Cerebellar cortex (tissue), 1 donor: ENCODE data around the gene CTNNB1.

Source experiments
- DNase-seq: peaks from one replicate; pipeline ENCODE4 v3.0.0-alpha.2; 2015; ENCODE audit warnings: low spot score

The CTNNB1 gene

GRCh38 chr3:41198950-41199865 is at the start of gene CTNNB1:
TSS of gene CTNNB1 (plus strand) at chr3:41199505. CDS start at chr3:41224069, 24,564 bp downstream.
- peak; percentile 88 for DNase-seq

GRCh38 chr3:41155834-41156233 is 43.5 kb upstream of the CTNNB1 start:
- DNase-seq = no peak

- no peak for DNase-seq
These were observed 40.4 kb upstream of the CTNNB1 start for GRCh38 chr3:41158947-41159346.

- DNase-seq = no peak
These were observed 39.6 kb upstream of the CTNNB1 start for GRCh38 chr3:41159588-41160189.

GRCh38 chr3:41162541-41162940 is 36.8 kb upstream of the CTNNB1 start:
- DNase-seq = no peak

- DNase-seq = no peak
These were observed 36.3 kb upstream of the CTNNB1 start for GRCh38 chr3:41163006-41163405.

GRCh38 chr3:41163421-41163820 is 35.9 kb upstream of the CTNNB1 start:
- DNase-seq = no peak

GRCh38 chr3:41164777-41165176 is 34.5 kb upstream of the CTNNB1 start:
- DNase-seq = no peak

GRCh38 chr3:41167722-41168497 is 31.4 kb upstream of the CTNNB1 start:
- no peak for DNase-seq

GRCh38 chr3:41169023-41169422 is 30.3 kb upstream of the CTNNB1 start:
- DNase-seq = no peak

- DNase-seq = peak; percentile 26
These were observed 25.1 kb upstream of the CTNNB1 start for GRCh38 chr3:41173926-41174885.

GRCh38 chr3:41175365-41175764 is 23.9 kb upstream of the CTNNB1 start:
- no peak for DNase-seq

- DNase-seq = no peak
These were observed 22.7 kb upstream of the CTNNB1 start for GRCh38 chr3:41176596-41176995.

- no peak for DNase-seq
These were observed 20.7 kb upstream of the CTNNB1 start for GRCh38 chr3:41178576-41178975.

- no peak for DNase-seq
These were observed 18.9 kb upstream of the CTNNB1 start for GRCh38 chr3:41180396-41180795.

- DNase-seq = no peak
These were observed 16.7 kb upstream of the CTNNB1 start for GRCh38 chr3:41182504-41183059.

GRCh38 chr3:41184394-41184793 is 14.9 kb upstream of the CTNNB1 start:
- no peak for DNase-seq

- DNase-seq = no peak
These were observed 13.0 kb upstream of the CTNNB1 start for GRCh38 chr3:41186297-41186696.

- no peak for DNase-seq
These were observed 11.0 kb upstream of the CTNNB1 start for GRCh38 chr3:41188306-41188705.

- DNase-seq = no peak
These were observed 8.6 kb upstream of the CTNNB1 start for GRCh38 chr3:41190509-41191284.
